ENCODE results near the gene SLC12A7. TPM values are rescaled to one million over a fixed set of nuclear protein-coding genes. Genes with fewer than 3 reads are reported as not detected.

Gene SLC12A7
- total and polyA plus RNA-seq, 9 of the 15 experiments (the other 6 are each of a cell fraction or from before 2014, with no cell fraction given), result 0.01 to 3.1 (median 0.56) TPM

- DNase-seq (ENCODE audit: extremely low read depth in 1 of 4, low spot score in 3 of 4) (no peak), ATAC-seq (no peak), FAIRE-seq (no peak)
- TF ChIP-seq TCF3 (CRISPR knock-in tag; IDR thresholded peaks at IDR 0.05) (no peak), CGGBP1 (CRISPR knock-in tag; IDR thresholded peaks at IDR 0.05) (no peak), BRF2 (IDR thresholded peaks at IDR 0.05; ENCODE audit: borderline replicate concordance, insufficient read depth, insufficient read length) (no peak), ERF (CRISPR knock-in tag; IDR thresholded peaks at IDR 0.05) (no peak), CREB3 (tag; conservative IDR thresholded peaks at IDR 0.05; ENCODE audit: low read depth) (no peak), NEUROD1 (IDR thresholded peaks at IDR 0.05; ENCODE audit: borderline replicate concordance, low read depth, low read length, partially characterized antibody) (no peak), FOXP1 (CRISPR knock-in tag; IDR thresholded peaks at IDR 0.05) (no peak), NBN (IDR thresholded peaks at IDR 0.05; ENCODE audit: low read depth) (no peak), ZNF77 (CRISPR knock-in tag; IDR thresholded peaks at IDR 0.05) (no peak), SRSF9 (IDR thresholded peaks at IDR 0.05; ENCODE audit: borderline replicate concordance, low read depth, low read length) (no peak), EP300 (IDR thresholded peaks at IDR 0.05; ENCODE audit: low read length) (no peak), ZKSCAN8 (CRISPR knock-in tag; IDR thresholded peaks at IDR 0.05) (no peak)
- Histone ChIP-seq H3K27ac (ENCODE audit: extremely low read depth, low read depth, low read length) (no peak overlapping the region), H2AFZ (ENCODE audit: low read depth, low read length) (no peak overlapping the region), H3K27me3 (ENCODE audit: control insufficient read depth in 2 of 2, insufficient read depth in 2 of 2, low read length in 2 of 2) (peaks cover 18 to 77% of the 10 kb centered on the region in 2 experiments), H3K36me3 (ENCODE audit: control insufficient read depth, insufficient read depth, low read length) (no peaks in the 10 kb centered on the region), H4K20me1 (replicated peaks; ENCODE audit: control insufficient read depth, insufficient read depth, low read length) (no peaks in the 10 kb centered on the region; the same call in 1 of the 2 replicates), H3K4me1 (replicated peaks in 1 of 2; ENCODE audit: control insufficient read depth in 2 of 2, insufficient read depth in 2 of 2, low read length in 2 of 2) (peaks cover 4 to 40% of the 10 kb centered on the region in 2 experiments; a peak in 4 of 5 replicates), H3K4me2 (ENCODE audit: insufficient read depth, low read length) (no peak overlapping the region), H3K79me2 (ENCODE audit: control insufficient read depth, insufficient read depth, low read length) (no peaks in the 10 kb centered on the region), H3K9me3 (replicated peaks; ENCODE audit: control insufficient read depth, insufficient read depth, low read depth, low read length) (no peaks in the 10 kb centered on the region), H3K4me3 (no peak overlapping the region), H3K9me1 (ENCODE audit: control insufficient read depth, insufficient read depth, low read length) (no peaks in the 10 kb centered on the region), H3K9ac (ENCODE audit: insufficient read depth in 1 of 2, low read depth in 2 of 2, low read length in 2 of 2) (0 out of 4 replicates have a peak overlapping the region, but pooled peaks of 1 of the 2 experiments have one; percentile 8)
- intact Hi-C loops (cut with micrococcal nuclease), result no loop called here
- in situ Hi-C loops (cut with MboI), result no loop called here
- WGBS (ENCODE audit: insufficient coverage, low coverage, missing lambda C conversion rate), result 35% methylated on average over 8 of the region's 8 CpGs
- CTCF ChIA-PET (ENCODE audit: low intra/inter-chr PET ratio), result no interaction called here
- no TSS peak for BruUV-seq (replicated peaks)
- POLR2A ChIA-PET, result interaction anchor here (0.9 kb wide), 1 partner anchor 16 kb away, joined by 3 read pairs; no protein-coding TSS in a partner anchor
Observed at GRCh38 chr5:1136814-1137213, 25.0 kb upstream of the SLC12A7 start.

All from K562 (cell line).